ENCODE data around the gene LANCL1.

The LANCL1 gene

DNA sequence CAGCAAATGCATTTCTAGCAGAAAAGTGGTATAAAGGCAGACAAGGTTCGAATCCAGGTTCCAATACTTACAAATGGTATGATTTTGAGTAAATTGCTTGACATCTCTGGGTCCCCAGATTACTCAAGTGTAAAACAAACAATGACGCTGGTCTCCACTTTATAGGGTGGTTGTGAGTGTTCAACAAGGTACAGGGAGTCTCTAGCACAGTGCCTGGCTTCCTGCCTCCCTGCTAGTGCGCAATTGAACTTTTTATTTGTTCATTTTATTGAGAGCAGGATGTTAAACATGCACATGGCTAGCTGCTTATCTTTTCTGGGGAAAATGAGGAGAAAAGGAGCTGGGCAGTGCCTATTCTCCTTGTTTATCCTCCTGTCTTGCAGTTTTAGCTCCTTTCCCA, 86.7 kb downstream of the LANCL1 start:
- DNase-seq (ENCODE audit: low spot score), result no peak

DNA sequence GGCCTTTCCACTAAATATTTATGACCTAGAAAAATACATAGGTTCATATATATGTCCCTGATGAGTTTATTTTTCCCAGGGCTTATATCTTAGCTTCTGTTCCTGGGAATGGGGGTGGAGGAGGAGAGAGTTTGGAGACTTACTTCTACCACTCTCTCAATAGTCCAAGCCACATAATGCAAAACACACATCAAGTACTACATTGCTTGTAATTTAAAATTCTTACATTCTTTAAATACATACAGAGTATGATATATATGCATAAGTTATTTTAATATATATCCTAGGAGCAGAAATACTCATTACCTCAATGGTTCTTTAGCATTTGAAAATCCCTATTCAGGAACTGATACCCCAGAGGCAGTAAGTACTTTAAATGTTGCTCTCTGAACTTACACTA, 88.4 kb downstream of the LANCL1 start:
- DNase-seq (ENCODE audit: low spot score), result no peak

DNA sequence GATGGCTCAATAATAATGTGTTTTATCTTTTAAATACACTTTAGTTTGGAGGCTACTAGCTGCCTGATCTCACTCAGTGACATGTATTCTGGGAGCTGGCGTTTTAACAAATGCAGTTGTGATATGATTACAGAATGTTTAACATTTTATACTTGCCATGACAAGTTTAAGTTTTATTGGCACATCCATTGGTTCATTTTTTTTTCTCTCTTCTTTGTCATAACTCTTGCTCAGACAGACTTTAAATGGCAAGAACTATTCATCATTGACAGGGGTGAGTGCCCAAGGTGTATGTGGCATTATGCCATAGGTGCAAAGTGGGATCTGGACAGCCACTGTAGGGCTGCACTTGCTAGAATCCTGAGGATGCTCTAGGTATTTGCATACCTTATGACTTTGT, 89.5 kb downstream of the LANCL1 start:
- no peak for DNase-seq (ENCODE audit: low spot score)
